NCI-H446 treated with DMSO at 0.1 percent for 48 hours (cell line): Measurements from ENCODE around the gene LPO.

Experiments used
- DNase-seq: peaks from one replicate; lab custom pipeline; 2025; lab: John Stamatoyannopoulos, UW

Gene LPO

GRCh38 chr17:58317421-58318064 lies 79.2 kb downstream of the LPO start:
- no peak for DNase-seq

- no peak for DNase-seq
Observed at GRCh38 chr17:58318065-58318481, 79.7 kb downstream of the LPO start.
